H1 (cell line): ENCODE results near the gene SHISAL1. TPM values are rescaled to one million over a fixed set of nuclear protein-coding genes. Genes with fewer than 3 reads are reported as not detected.

Experiments
- ASH2L ChIP-seq: fragments of 200-600, 300-600 bp; sonication (generic); IDR thresholded peaks from one replicate; pipeline ENCODE4 v1.7.1; 2017; ENCODE audit warnings: low read length
- FOSL1 ChIP-seq: IDR thresholded peaks from 2 replicates; pipeline ENCODE4 v1.6.1; 2011; ENCODE audit warnings: mild to moderate bottlenecking, low read depth, low read length, moderate library complexity; ENCODE audit not compliant: insufficient read depth
- RBBP5 ChIP-seq: IDR thresholded peaks from 2 replicates; pipeline ENCODE4 v1.7.1; 2012; ENCODE audit warnings: low read depth, mild to moderate bottlenecking, inconsistent platforms, low read length, moderate library complexity, borderline replicate concordance
- TAF7 ChIP-seq: optimal IDR thresholded peaks from 2 replicates; pipeline ENCODE3; 2011; ENCODE audit warnings: low read depth, mild to moderate bottlenecking, inconsistent platforms, low read length, moderate library complexity, borderline replicate concordance
- polyA plus RNA-seq, 7 experiments: library from polyadenylated mRNA; depleted of rRNA in 3 of 7; stranded (reverse) in 5 of 7; unstranded in 2 of 7; fragments of >200 nt in 5 of 7; fragments of 200-250 nt in 2 of 7; gene quantifications; 1 replicate in 5 of 7; 2 replicates in 1 of 7; 4 replicates in 1 of 7; pipeline versions ENCODE4 v1.2.1 to v1.2.3, GENCODE V29; 2011 to 2013; ENCODE audit warnings: missing spikeins in 2 of 7, mixed read lengths in 2 of 7
- total RNA-seq: library from RNA; stranded (reverse); fragmentation: NEBNext Ultra II Directional; extraction: Animal tissue kit (Norgen Biotek cat#: 25700); gene quantifications from 2 replicates; pipeline ENCODE4 v1.2.1, GENCODE V29; 2021
- TF ChIP-seq, protein P1 (sequence below): fragments of 300-600 bp; sonication (generic); IDR thresholded peaks from 2 replicates; pipeline ENCODE4 v1.7.1; 2012; ENCODE audit warnings: low read length, moderate library complexity, mild to moderate bottlenecking, inconsistent platforms; ENCODE audit not compliant: insufficient replicate concordance

Gene SHISAL1
- total and polyA plus RNA-seq, 2 of the 8 experiments (the other 6 are each of a cell fraction or from before 2014, with no cell fraction given), result 3.7 to 5.8 TPM

GRCh38 chr22:44328762-44329161 lies 16.0 kb upstream of the SHISAL1 start (continued):
- no peak for TF ChIP-seq FOSL1
- TF ChIP-seq RBBP5, result no peak
- no peak for TF ChIP-seq ASH2L
- TF ChIP-seq, protein P1, sequence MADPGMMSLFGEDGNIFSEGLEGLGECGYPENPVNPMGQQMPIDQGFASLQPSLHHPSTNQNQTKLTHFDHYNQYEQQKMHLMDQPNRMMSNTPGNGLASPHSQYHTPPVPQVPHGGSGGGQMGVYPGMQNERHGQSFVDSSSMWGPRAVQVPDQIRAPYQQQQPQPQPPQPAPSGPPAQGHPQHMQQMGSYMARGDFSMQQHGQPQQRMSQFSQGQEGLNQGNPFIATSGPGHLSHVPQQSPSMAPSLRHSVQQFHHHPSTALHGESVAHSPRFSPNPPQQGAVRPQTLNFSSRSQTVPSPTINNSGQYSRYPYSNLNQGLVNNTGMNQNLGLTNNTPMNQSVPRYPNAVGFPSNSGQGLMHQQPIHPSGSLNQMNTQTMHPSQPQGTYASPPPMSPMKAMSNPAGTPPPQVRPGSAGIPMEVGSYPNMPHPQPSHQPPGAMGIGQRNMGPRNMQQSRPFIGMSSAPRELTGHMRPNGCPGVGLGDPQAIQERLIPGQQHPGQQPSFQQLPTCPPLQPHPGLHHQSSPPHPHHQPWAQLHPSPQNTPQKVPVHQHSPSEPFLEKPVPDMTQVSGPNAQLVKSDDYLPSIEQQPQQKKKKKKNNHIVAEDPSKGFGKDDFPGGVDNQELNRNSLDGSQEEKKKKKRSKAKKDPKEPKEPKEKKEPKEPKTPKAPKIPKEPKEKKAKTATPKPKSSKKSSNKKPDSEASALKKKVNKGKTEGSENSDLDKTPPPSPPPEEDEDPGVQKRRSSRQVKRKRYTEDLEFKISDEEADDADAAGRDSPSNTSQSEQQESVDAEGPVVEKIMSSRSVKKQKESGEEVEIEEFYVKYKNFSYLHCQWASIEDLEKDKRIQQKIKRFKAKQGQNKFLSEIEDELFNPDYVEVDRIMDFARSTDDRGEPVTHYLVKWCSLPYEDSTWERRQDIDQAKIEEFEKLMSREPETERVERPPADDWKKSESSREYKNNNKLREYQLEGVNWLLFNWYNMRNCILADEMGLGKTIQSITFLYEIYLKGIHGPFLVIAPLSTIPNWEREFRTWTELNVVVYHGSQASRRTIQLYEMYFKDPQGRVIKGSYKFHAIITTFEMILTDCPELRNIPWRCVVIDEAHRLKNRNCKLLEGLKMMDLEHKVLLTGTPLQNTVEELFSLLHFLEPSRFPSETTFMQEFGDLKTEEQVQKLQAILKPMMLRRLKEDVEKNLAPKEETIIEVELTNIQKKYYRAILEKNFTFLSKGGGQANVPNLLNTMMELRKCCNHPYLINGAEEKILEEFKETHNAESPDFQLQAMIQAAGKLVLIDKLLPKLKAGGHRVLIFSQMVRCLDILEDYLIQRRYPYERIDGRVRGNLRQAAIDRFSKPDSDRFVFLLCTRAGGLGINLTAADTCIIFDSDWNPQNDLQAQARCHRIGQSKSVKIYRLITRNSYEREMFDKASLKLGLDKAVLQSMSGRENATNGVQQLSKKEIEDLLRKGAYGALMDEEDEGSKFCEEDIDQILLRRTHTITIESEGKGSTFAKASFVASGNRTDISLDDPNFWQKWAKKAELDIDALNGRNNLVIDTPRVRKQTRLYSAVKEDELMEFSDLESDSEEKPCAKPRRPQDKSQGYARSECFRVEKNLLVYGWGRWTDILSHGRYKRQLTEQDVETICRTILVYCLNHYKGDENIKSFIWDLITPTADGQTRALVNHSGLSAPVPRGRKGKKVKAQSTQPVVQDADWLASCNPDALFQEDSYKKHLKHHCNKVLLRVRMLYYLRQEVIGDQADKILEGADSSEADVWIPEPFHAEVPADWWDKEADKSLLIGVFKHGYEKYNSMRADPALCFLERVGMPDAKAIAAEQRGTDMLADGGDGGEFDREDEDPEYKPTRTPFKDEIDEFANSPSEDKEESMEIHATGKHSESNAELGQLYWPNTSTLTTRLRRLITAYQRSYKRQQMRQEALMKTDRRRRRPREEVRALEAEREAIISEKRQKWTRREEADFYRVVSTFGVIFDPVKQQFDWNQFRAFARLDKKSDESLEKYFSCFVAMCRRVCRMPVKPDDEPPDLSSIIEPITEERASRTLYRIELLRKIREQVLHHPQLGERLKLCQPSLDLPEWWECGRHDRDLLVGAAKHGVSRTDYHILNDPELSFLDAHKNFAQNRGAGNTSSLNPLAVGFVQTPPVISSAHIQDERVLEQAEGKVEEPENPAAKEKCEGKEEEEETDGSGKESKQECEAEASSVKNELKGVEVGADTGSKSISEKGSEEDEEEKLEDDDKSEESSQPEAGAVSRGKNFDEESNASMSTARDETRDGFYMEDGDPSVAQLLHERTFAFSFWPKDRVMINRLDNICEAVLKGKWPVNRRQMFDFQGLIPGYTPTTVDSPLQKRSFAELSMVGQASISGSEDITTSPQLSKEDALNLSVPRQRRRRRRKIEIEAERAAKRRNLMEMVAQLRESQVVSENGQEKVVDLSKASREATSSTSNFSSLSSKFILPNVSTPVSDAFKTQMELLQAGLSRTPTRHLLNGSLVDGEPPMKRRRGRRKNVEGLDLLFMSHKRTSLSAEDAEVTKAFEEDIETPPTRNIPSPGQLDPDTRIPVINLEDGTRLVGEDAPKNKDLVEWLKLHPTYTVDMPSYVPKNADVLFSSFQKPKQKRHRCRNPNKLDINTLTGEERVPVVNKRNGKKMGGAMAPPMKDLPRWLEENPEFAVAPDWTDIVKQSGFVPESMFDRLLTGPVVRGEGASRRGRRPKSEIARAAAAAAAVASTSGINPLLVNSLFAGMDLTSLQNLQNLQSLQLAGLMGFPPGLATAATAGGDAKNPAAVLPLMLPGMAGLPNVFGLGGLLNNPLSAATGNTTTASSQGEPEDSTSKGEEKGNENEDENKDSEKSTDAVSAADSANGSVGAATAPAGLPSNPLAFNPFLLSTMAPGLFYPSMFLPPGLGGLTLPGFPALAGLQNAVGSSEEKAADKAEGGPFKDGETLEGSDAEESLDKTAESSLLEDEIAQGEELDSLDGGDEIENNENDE, result no peak
- TF ChIP-seq TAF7, result no peak
